Cardiac septum (tissue), 1 donor: Measurements from ENCODE around the gene NFATC1. TPM values are rescaled to one million over a fixed set of nuclear protein-coding genes. Genes with fewer than 3 reads are reported as not detected.
A peak's percentile ranks its signal among the peaks of the same experiment; 100 is the strongest.
"Not testable (repeated sequence)": the region's sequence is repeated elsewhere in the genome, so short reads cannot be mapped to it uniquely, and the experiment has no call there.

ENCODE experiments used
- DNase-seq: peaks from one replicate; pipeline ENCODE4 v3.0.0-alpha.2; 2020; ENCODE audit warnings: low spot score
- intact Hi-C: fragments of 100-400 bp; cut with DNase I; formaldehyde crosslinking; loops from one replicate; pipeline ENCODE4 v1.14.0; 2022
- total RNA-seq: library from RNA; stranded (reverse); fragmentation: NEBNext Ultra II Directional; extraction: Animal tissue kit (Norgen Biotek cat#: 25700); gene quantifications from one replicate; pipeline ENCODE4 v1.2.1, GENCODE V29; 2021
- donor health status: DM: no; HTN: no; CAD: no.

NFATC1 gene
- total RNA-seq, 1 donor from 2014 or later: 16.4 TPM

GRCh38 chr18:79374408-79375171 lies 21.1 kb upstream of the NFATC1 start:
- DNase-seq: peak; percentile 63
- intact Hi-C loops: no loop called here

GRCh38 chr18:79375441-79376154 lies 20.1 kb upstream of the NFATC1 start:
- intact Hi-C loops: no loop called here
- peak; percentile 50 for DNase-seq

GRCh38 chr18:79376661-79377060 lies 19.1 kb upstream of the NFATC1 start:
- peak; percentile 20 for DNase-seq

GRCh38 chr18:79377187-79377891 lies 18.4 kb upstream of the NFATC1 start:
- DNase-seq: peak; percentile 69
- intact Hi-C loops: no loop called here

More at GRCh38 chr18:79376661-79377060, 19.1 kb upstream of the NFATC1 start:
- intact Hi-C loops: not testable (repeated sequence)

- intact Hi-C loops: loop anchor here (1.0 kb wide), 1 partner anchor 266 kb away; no protein-coding TSS in a partner anchor
- DNase-seq: peak; percentile 89
These were observed 17.0 kb upstream of the NFATC1 start for GRCh38 chr18:79378536-79379250.

- intact Hi-C loops: loop anchor here (1.0 kb wide), 1 partner anchor 265 kb away; no protein-coding TSS in a partner anchor
- peak; percentile 31 for DNase-seq
These were observed 16.4 kb upstream of the NFATC1 start for GRCh38 chr18:79379251-79379905.

- DNase-seq: peak; percentile 73
- intact Hi-C loops: loop anchor here (1.0 to 10.0 kb wide), 3 partner anchors 149 to 565 kb away; no protein-coding TSS in a partner anchor
These were observed 15.6 kb upstream of the NFATC1 start for GRCh38 chr18:79379931-79380815.

- intact Hi-C loops: loop anchor here (2.0 to 10.0 kb wide), 2 partner anchors 148 to 564 kb away; no protein-coding TSS in a partner anchor
These were observed 14.6 kb upstream of the NFATC1 start for GRCh38 chr18:79380816-79381806.

GRCh38 chr18:79381811-79382311 lies 13.9 kb upstream of the NFATC1 start:
- intact Hi-C loops: loop anchor here (2.0 to 10.0 kb wide), 2 partner anchors 147 to 563 kb away; no protein-coding TSS in a partner anchor
- DNase-seq: no peak

More at GRCh38 chr18:79380816-79381806, 14.6 kb upstream of the NFATC1 start:
- DNase-seq: no peak

GRCh38 chr18:79382681-79383387 lies 12.9 kb upstream of the NFATC1 start:
- peak; percentile 70 for DNase-seq
- intact Hi-C loops: loop anchor here (10.0 kb wide), 1 partner anchor 562 kb away; no protein-coding TSS in a partner anchor

GRCh38 chr18:79383388-79384056 lies 12.2 kb upstream of the NFATC1 start:
- intact Hi-C loops: loop anchor here (10.0 kb wide), 1 partner anchor 561 kb away; no protein-coding TSS in a partner anchor
- DNase-seq: peak; percentile 53

GRCh38 chr18:79384151-79384807 lies 11.5 kb upstream of the NFATC1 start:
- intact Hi-C loops: loop anchor here (10.0 kb wide), 1 partner anchor 561 kb away; no protein-coding TSS in a partner anchor
- DNase-seq: peak; percentile 72

GRCh38 chr18:79384834-79385233 lies 10.9 kb upstream of the NFATC1 start:
- peak; percentile 12 for DNase-seq
- intact Hi-C loops: loop anchor here (10.0 kb wide), 1 partner anchor 560 kb away; no protein-coding TSS in a partner anchor

GRCh38 chr18:79385326-79385707 lies 10.4 kb upstream of the NFATC1 start:
- no peak for DNase-seq

More at GRCh38 chr18:79385326-79385707, 10.4 kb upstream of the NFATC1 start:
- intact Hi-C loops: loop anchor here (10.0 kb wide), 1 partner anchor 559 kb away; no protein-coding TSS in a partner anchor
